Tibial nerve (tissue), 4 donors: ENCODE results near the gene PLA2G4D. TPM values are rescaled to one million over a fixed set of nuclear protein-coding genes. Genes with fewer than 3 reads are reported as not detected.

ENCODE experiments used
- DNase-seq, 2 donors: peaks; one replicate each; pipeline ENCODE4 v3.0.0-alpha.2; 2019; ENCODE audit warnings: low spot score in 2 of 2
- H3K27ac ChIP-seq, 4 donors: fragments of 200-600 bp; sonication (generic) in 3 of 4; one replicate each; pipeline ENCODE4 v1.5.1; 2017 to 2019; ENCODE audit warnings: mild to moderate bottlenecking in 1 of 4
- H3K27me3 ChIP-seq, 2 donors: fragments of 200-600 bp; sonication (generic) in 1 of 2; one replicate each; pipeline versions ENCODE4 v1.5.1 to v1.6.0; 2017 to 2019
- H3K36me3 ChIP-seq, 3 donors: fragments of 200-600 bp; sonication (generic); one replicate each; pipeline ENCODE4 v1.5.1; 2018 to 2019
- H3K4me1 ChIP-seq, 4 donors: fragments of 200-600 bp; sonication (generic) in 3 of 4; one replicate each; pipeline ENCODE4 v1.5.1; 2017 to 2019
- H3K4me3 ChIP-seq, 4 donors: fragments of 200-600 bp; sonication (generic) in 3 of 4; one replicate each; pipeline ENCODE4 v1.5.1; 2017 to 2019; ENCODE audit warnings: mild to moderate bottlenecking in 1 of 4, moderate library complexity in 1 of 4
- H3K9me3 ChIP-seq, 4 donors: fragments of 200-600 bp; sonication (generic) in 3 of 4; one replicate each; pipeline ENCODE4 v1.5.1; 2017 to 2019
- EP300 ChIP-seq, 2 donors: sonication (generic); formaldehyde crosslinking; IDR thresholded peaks; one replicate each; pipeline ENCODE4 v1.6.1; 2017; ENCODE audit warnings: antibody characterized with exemption in 2 of 2, mild to moderate bottlenecking in 1 of 2
- POLR2A ChIP-seq, 2 donors: fragments of 450-650 bp; IDR thresholded peaks; one replicate each; pipeline ENCODE4 v1.6.1; 2017; ENCODE audit warnings: antibody characterized with exemption in 2 of 2, mild to moderate bottlenecking in 2 of 2, moderate library complexity in 2 of 2
- WGBS, 2 donors: methylation state at CpG; one replicate each; pipeline ENCODE4 v1.1.5; 2018; 5-methylcytosine and 5-hydroxymethylcytosine counted together
- total RNA-seq, 4 donors: library from RNA; depleted of rRNA; stranded (reverse); fragments of >200 nt; gene quantifications; one replicate each; pipeline ENCODE4 v1.1.0, GENCODE V29; 2016
- TF ChIP-seq, protein P1 (sequence below), 5 experiments: fragments of 200-600 bp in 3 of 5; fragments of 450-650 bp in 2 of 5; sonication (generic) in 3 of 5; IDR thresholded peaks; one replicate each; pipeline ENCODE4 v1.5.1; 2016 to 2019; ENCODE audit warnings: antibody characterized with exemption in 5 of 5, mild to moderate bottlenecking in 3 of 5, moderate library complexity in 2 of 5

Gene PLA2G4D
- total RNA-seq, 4 donors from 2014 or later, result not detected

DNA sequence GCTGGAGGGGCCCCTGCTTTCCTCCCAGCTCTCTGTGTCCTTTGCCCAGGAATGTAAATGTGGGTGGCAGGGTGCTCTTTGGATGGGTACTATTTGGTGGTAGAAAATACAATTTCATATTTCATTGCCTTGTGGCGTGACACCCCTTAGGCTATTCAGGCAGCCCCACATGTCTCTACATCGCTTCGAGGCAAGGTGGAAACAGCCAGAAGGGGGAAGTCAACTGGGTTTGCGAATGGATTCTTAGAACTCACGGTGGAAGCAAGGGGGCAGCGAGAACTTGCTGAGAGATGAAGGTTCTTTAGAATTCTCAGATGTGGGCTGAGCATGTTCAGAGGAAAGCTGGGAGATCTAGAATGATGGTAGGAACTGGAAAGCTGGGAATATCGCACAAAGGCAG, 25.3 kb downstream of the PLA2G4D start:
- Histone ChIP-seq H3K4me3 (no peak overlapping the region), H3K27ac (no peak overlapping the region), H3K36me3 (no peaks in the 10 kb centered on the region), H3K4me1 (no peaks in the 10 kb centered on the region), H3K27me3 (no peaks in the 10 kb centered on the region), H3K9me3 (peaks cover 0 to 8% (median 0%) of the 10 kb centered on the region in 4 donors)
- DNase-seq, result no peak
- TF ChIP-seq POLR2A (IDR thresholded peaks at IDR 0.05) (no peak), EP300 (IDR thresholded peaks at IDR 0.05) (no peak)
- TF ChIP-seq, protein P1, sequence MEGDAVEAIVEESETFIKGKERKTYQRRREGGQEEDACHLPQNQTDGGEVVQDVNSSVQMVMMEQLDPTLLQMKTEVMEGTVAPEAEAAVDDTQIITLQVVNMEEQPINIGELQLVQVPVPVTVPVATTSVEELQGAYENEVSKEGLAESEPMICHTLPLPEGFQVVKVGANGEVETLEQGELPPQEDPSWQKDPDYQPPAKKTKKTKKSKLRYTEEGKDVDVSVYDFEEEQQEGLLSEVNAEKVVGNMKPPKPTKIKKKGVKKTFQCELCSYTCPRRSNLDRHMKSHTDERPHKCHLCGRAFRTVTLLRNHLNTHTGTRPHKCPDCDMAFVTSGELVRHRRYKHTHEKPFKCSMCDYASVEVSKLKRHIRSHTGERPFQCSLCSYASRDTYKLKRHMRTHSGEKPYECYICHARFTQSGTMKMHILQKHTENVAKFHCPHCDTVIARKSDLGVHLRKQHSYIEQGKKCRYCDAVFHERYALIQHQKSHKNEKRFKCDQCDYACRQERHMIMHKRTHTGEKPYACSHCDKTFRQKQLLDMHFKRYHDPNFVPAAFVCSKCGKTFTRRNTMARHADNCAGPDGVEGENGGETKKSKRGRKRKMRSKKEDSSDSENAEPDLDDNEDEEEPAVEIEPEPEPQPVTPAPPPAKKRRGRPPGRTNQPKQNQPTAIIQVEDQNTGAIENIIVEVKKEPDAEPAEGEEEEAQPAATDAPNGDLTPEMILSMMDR (IDR thresholded peaks at IDR 0.05), result no peak
- WGBS, 2 donors, result 81 to 82% methylated on average over 7 of the region's 7 CpGs

GRCh38 chr15:42068601-42069000, 25.8 kb downstream of the PLA2G4D start:
- TF ChIP-seq EP300 (IDR thresholded peaks at IDR 0.05), result no peak
- TF ChIP-seq, protein P1 (IDR thresholded peaks at IDR 0.05), result no peak
- TF ChIP-seq POLR2A (IDR thresholded peaks at IDR 0.05), result no peak
- Histone ChIP-seq H3K4me1 (no peaks in the 10 kb centered on the region), H3K4me3 (no peak overlapping the region), H3K27me3 (no peaks in the 10 kb centered on the region), H3K9me3 (peaks cover 0 to 8% (median 0%) of the 10 kb centered on the region in 4 donors), H3K36me3 (no peaks in the 10 kb centered on the region), H3K27ac (no peak overlapping the region)
- WGBS, 2 donors, result 89% methylated on average over 7 of the region's 14 CpGs; no CpG with 5 or more reads in 1 of the 2 donors
- DNase-seq, result no peak

GRCh38 chr15:42066764-42067415, 27.5 kb downstream of the PLA2G4D start:
- H3K27me3 ChIP-seq, result no peaks in the 10 kb centered on the region
- no peaks in the 10 kb centered on the region for H3K4me1 ChIP-seq
- no peak overlapping the region for H3K4me3 ChIP-seq
- no peak for TF ChIP-seq POLR2A (IDR thresholded peaks at IDR 0.05)
- no peak for TF ChIP-seq EP300 (IDR thresholded peaks at IDR 0.05)
- TF ChIP-seq, protein P1 (IDR thresholded peaks at IDR 0.05), result no peak
- H3K9me3 ChIP-seq, result peaks cover 0 to 8% (median 0%) of the 10 kb centered on the region in 4 donors
- WGBS, 2 donors, result 43 to 45% methylated on average over 10 of the region's 10 CpGs
- no peaks in the 10 kb centered on the region for H3K36me3 ChIP-seq
- no peak overlapping the region for H3K27ac ChIP-seq
- no peak for DNase-seq

GRCh38 chr15:42065468-42065867, 28.9 kb downstream of the PLA2G4D start:
- no peak for DNase-seq
- Histone ChIP-seq H3K36me3 (no peaks in the 10 kb centered on the region), H3K27ac (no peak overlapping the region), H3K9me3 (peaks cover 0 to 8% (median 0%) of the 10 kb centered on the region in 4 donors), H3K4me3 (no peak overlapping the region), H3K27me3 (no peaks in the 10 kb centered on the region), H3K4me1 (no peaks in the 10 kb centered on the region)
- TF ChIP-seq EP300 (IDR thresholded peaks at IDR 0.05) (no peak), POLR2A (IDR thresholded peaks at IDR 0.05) (no peak)
- TF ChIP-seq, protein P1 (IDR thresholded peaks at IDR 0.05), result no peak
- 34 to 63% methylated on average over 7 of the region's 7 CpGs for WGBS, 2 donors

- TF ChIP-seq, protein P1 (IDR thresholded peaks at IDR 0.05), result no peak
- TF ChIP-seq EP300 (IDR thresholded peaks at IDR 0.05) (no peak), POLR2A (IDR thresholded peaks at IDR 0.05) (no peak)
- H3K36me3 ChIP-seq, result no peaks in the 10 kb centered on the region
- DNase-seq, result no peak
- no peaks in the 10 kb centered on the region for H3K4me1 ChIP-seq
- no peak overlapping the region for H3K27ac ChIP-seq
- H3K4me3 ChIP-seq, result no peak overlapping the region
- no peaks in the 10 kb centered on the region for H3K27me3 ChIP-seq
- 24 to 34% methylated on average over 7 of the region's 7 CpGs for WGBS, 2 donors
- H3K9me3 ChIP-seq, result peaks cover 0 to 8% (median 0%) of the 10 kb centered on the region in 4 donors
These were observed 29.3 kb downstream of the PLA2G4D start for GRCh38 chr15:42065033-42065432.
